Epithelial cell of proximal tubule (primary cell): ENCODE data around the gene ABI3BP. TPM values are rescaled to one million over a fixed set of nuclear protein-coding genes. Genes with fewer than 3 reads are reported as not detected.

Source experiments
- DNase-seq: peaks from one replicate; pipeline ENCODE4 v3.0.0-alpha.2; 2011; ENCODE audit warnings: low read depth
- H3K4me3 ChIP-seq: 2 replicates; pipeline ENCODE4 v1.5.1; 2011; ENCODE audit warnings: low read depth, mild to moderate bottlenecking, low read length
- total RNA-seq: library from RNA; depleted of rRNA; stranded (reverse); fragments of >200 nt; gene quantifications from 2 replicates; pipeline ENCODE4 v1.2.3, GENCODE V29; 2015
- TF ChIP-seq, protein P1 (sequence below): conservative IDR thresholded peaks from 2 replicates; pipeline ENCODE4 v1.5.1; 2012; ENCODE audit warnings: low read depth, mild to moderate bottlenecking, low read length

ABI3BP gene
- total RNA-seq, 1 donor from 2014 or later, result 3.6 TPM

GRCh38 chr3:100899440-100900091 is 93.7 kb downstream of the ABI3BP start:
- DNase-seq, result no peak
- TF ChIP-seq, protein P1, sequence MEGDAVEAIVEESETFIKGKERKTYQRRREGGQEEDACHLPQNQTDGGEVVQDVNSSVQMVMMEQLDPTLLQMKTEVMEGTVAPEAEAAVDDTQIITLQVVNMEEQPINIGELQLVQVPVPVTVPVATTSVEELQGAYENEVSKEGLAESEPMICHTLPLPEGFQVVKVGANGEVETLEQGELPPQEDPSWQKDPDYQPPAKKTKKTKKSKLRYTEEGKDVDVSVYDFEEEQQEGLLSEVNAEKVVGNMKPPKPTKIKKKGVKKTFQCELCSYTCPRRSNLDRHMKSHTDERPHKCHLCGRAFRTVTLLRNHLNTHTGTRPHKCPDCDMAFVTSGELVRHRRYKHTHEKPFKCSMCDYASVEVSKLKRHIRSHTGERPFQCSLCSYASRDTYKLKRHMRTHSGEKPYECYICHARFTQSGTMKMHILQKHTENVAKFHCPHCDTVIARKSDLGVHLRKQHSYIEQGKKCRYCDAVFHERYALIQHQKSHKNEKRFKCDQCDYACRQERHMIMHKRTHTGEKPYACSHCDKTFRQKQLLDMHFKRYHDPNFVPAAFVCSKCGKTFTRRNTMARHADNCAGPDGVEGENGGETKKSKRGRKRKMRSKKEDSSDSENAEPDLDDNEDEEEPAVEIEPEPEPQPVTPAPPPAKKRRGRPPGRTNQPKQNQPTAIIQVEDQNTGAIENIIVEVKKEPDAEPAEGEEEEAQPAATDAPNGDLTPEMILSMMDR, result no peak
- no peak overlapping the region for H3K4me3 ChIP-seq

GRCh38 chr3:100898681-100899080 is 94.5 kb downstream of the ABI3BP start:
- TF ChIP-seq, protein P1, result no peak
- no peak overlapping the region for H3K4me3 ChIP-seq
- DNase-seq, result no peak

DNA sequence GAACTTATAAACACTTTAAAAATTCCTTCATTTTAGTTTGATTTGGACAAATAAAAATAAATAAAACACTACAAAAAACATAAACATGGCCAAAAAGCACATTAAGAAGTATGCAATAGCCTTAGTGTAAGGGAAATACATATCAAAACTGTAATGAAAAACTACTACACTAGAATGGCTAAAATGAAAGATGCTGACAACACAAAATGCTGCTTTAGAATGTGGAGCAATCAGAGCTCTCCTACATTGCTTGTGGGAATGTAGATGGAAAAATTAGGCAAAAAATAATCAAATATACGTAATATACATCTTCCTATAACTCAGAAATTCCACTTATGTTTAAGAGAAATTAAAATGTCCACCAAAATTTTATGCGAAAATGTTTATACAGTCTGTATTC is 96.2 kb downstream of the ABI3BP start:
- TF ChIP-seq, protein P1, result no peak
- no peak for DNase-seq
- no peak overlapping the region for H3K4me3 ChIP-seq

GRCh38 chr3:100893590-100893989 is 99.6 kb downstream of the ABI3BP start:
- no peak for DNase-seq

GRCh38 chr3:100893108-100893507 is 100.1 kb downstream of the ABI3BP start:
- H3K4me3 ChIP-seq, result no peak overlapping the region
- no peak for DNase-seq
- TF ChIP-seq, protein P1, result no peak

More at GRCh38 chr3:100893590-100893989, 99.6 kb downstream of the ABI3BP start:
- H3K4me3 ChIP-seq, result no peak overlapping the region
- TF ChIP-seq, protein P1, result peak; percentile 95

DNA sequence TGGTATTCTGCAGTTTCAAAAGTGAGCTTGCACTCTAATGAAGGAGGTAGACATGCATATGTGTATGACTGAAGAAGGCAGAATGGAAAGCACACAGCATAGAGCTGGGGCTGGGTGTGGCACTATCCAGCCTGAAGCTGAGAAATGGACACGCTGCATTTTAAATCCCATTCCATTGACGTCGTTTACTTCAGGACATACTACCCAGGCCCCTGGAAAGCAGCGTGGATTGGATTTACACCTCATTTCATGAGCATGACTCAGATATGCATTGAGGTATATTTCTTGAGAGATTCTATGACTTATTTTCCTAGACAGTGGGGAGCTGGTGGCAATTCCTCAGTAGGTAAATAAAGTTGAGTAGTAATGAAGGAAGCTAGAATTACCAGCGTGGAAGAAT is 101.4 kb downstream of the ABI3BP start:
- TF ChIP-seq, protein P1, result no peak
- H3K4me3 ChIP-seq, result no peak overlapping the region
- DNase-seq, result no peak

GRCh38 chr3:100891033-100891432 is 102.2 kb downstream of the ABI3BP start:
- TF ChIP-seq, protein P1, result peak; percentile 51
- H3K4me3 ChIP-seq, result no peak overlapping the region
- DNase-seq, result no peak
